B cell (primary cell): Measurements from ENCODE around the gene PRICKLE2. TPM values are rescaled to one million over a fixed set of nuclear protein-coding genes. Genes with fewer than 3 reads are reported as not detected.

Source experiments
- ATAC-seq: fragments of 200-7000 bp; cut with Tn5 transposase; one replicate; pipeline ENCODE4 v1.10.0; 2021; ENCODE audit warnings: low read depth, mild to moderate bottlenecking, moderate number of reproducible peaks, moderate library complexity
- CTCF ChIA-PET: fragments of 350-600 bp; sonication (Branson Sonifier 250); formaldehyde crosslinking; loops from one replicate; lab custom pipeline; 2021; ENCODE audit warnings: antibody characterized with exemption, inconsistent platforms; lab: Charles Lee
- POLR2A ChIA-PET: fragments of 350-600 bp; sonication (Branson Sonifier 250); formaldehyde crosslinking; loops from one replicate; lab custom pipeline; 2021; ENCODE audit warnings: antibody characterized with exemption; lab: Charles Lee
- DNase-seq: peaks from one replicate; pipeline ENCODE4 v3.0.0; 2013
- H2AFZ ChIP-seq: 2 replicates; pipeline ENCODE4 v1.6.1; 2012; ENCODE audit warnings: mild to moderate bottlenecking, low read depth, low read length; ENCODE audit not compliant: insufficient read depth, poor library complexity, severe bottlenecking
- H3K27ac ChIP-seq, 2 donors: 1 replicate in 1 of 2; 2 replicates in 1 of 2; pipeline ENCODE4 v1.5.1; 2012 to 2013; ENCODE audit warnings: low read length in 2 of 2, mild to moderate bottlenecking in 2 of 2, moderate library complexity in 1 of 2
- H3K27me3 ChIP-seq, 4 experiments: fragments of 200-600 bp in 1 of 4; sonication (generic) in 1 of 4; replicated peaks in 1 of 4; 1 replicate in 2 of 4; 2 replicates in 2 of 4; pipeline versions ENCODE4 v1.6.1 to v1.7.0; 2013 to 2016; ENCODE audit warnings: low read length in 3 of 4, mild to moderate bottlenecking in 2 of 4, mixed read lengths in 1 of 4, moderate library complexity in 1 of 4; ENCODE audit not compliant: insufficient read depth in 4 of 4, control insufficient read depth in 3 of 4; ENCODE audit errors: control extremely low read depth in 1 of 4
- H3K36me3 ChIP-seq, 2 experiments: replicated peaks in 1 of 2; 1 replicate in 1 of 2; 2 replicates in 1 of 2; pipeline versions ENCODE4 v1.6.1 to v1.7.1; 2013; ENCODE audit warnings: low read length in 1 of 2; ENCODE audit not compliant: insufficient read depth in 2 of 2, control insufficient read depth in 1 of 2; ENCODE audit errors: control extremely low read depth in 1 of 2, extremely low read depth in 1 of 2
- H3K4me1 ChIP-seq, 2 donors: fragments of 200-600 bp in 1 of 2; sonication (generic) in 1 of 2; 1 replicate in 1 of 2; 2 replicates in 1 of 2; pipeline versions ENCODE4 v1.5.1 to v1.6.1; 2013 to 2017; ENCODE audit warnings: low read length in 2 of 2; ENCODE audit not compliant: control insufficient read depth in 2 of 2, insufficient read depth in 2 of 2
- H3K4me2 ChIP-seq: replicated peaks from 2 replicates; pipeline ENCODE3; 2012; ENCODE audit warnings: mild to moderate bottlenecking, low read depth, low read length; ENCODE audit not compliant: poor library complexity, severe bottlenecking
- H3K4me3 ChIP-seq, 5 experiments: fragments of 200-600 bp in 1 of 5; sonication (generic) in 1 of 5; 1 replicate in 3 of 5; 2 replicates in 2 of 5; pipeline versions ENCODE4 v1.5.1 to v1.7.0; 2011 to 2016; ENCODE audit warnings: low read length in 4 of 5, mild to moderate bottlenecking in 4 of 5, low read depth in 2 of 5, control low read depth in 1 of 5, moderate library complexity in 1 of 5; ENCODE audit not compliant: insufficient read depth in 1 of 5; ENCODE audit errors: control extremely low read depth in 1 of 5, extremely low read depth in 1 of 5
- H3K79me2 ChIP-seq: fragments of 200-600 bp; sonication (generic); one replicate; pipeline ENCODE4 v1.6.0; 2016; ENCODE audit warnings: low read length; ENCODE audit not compliant: control insufficient read depth, insufficient read depth
- H3K9ac ChIP-seq: fragments of 200-600 bp; sonication (generic); 2 replicates; pipeline ENCODE4 v1.6.1; 2017; ENCODE audit warnings: mild to moderate bottlenecking, low read length, moderate library complexity
- H3K9me3 ChIP-seq, 3 donors: one replicate each; pipeline versions ENCODE4 v1.6.1 to v1.7.1; 2013; ENCODE audit warnings: low read length in 2 of 3; ENCODE audit not compliant: control insufficient read depth in 2 of 3, insufficient read depth in 1 of 3; ENCODE audit errors: control extremely low read depth in 1 of 3
- H4K20me1 ChIP-seq: 2 replicates; pipeline ENCODE4 v1.6.0; 2012; ENCODE audit warnings: mild to moderate bottlenecking, low read length; ENCODE audit not compliant: insufficient read depth, control insufficient read depth, poor library complexity, severe bottlenecking
- H3K27ac Mint-ChIP-seq: one replicate; pipeline ENCODE4 v1.8.0; 2021; ENCODE audit warnings: mixed read lengths
- H3K27me3 Mint-ChIP-seq: one replicate; pipeline ENCODE4 v1.8.0; 2021; ENCODE audit warnings: mixed read lengths
- H3K4me1 Mint-ChIP-seq: one replicate; pipeline ENCODE4 v1.8.0; 2021; ENCODE audit warnings: mixed read lengths
- H3K4me3 Mint-ChIP-seq: one replicate; pipeline ENCODE4 v1.8.0; 2021; ENCODE audit warnings: mixed read lengths
- H3K9me3 Mint-ChIP-seq: one replicate; pipeline ENCODE4 v1.8.0; 2022; ENCODE audit warnings: mixed read lengths; ENCODE audit not compliant: insufficient read depth
- CTCF ChIP-seq: fragments of 200-600 bp; IDR thresholded peaks from one replicate; pipeline ENCODE4 v1.8.0; 2022; ENCODE audit warnings: antibody characterized with exemption, mild to moderate bottlenecking
- EZH2 ChIP-seq: IDR thresholded peaks from 2 replicates; pipeline ENCODE4 v1.6.1; 2012; ENCODE audit warnings: borderline replicate concordance, low read depth, mild to moderate bottlenecking, moderate library complexity, low read length; ENCODE audit not compliant: insufficient read depth, poor library complexity, severe bottlenecking
- WGBS: methylation state at CpG from one replicate; pipeline ENCODE4 v1.1.5; 2013; ENCODE audit warnings: missing lambda C conversion rate; ENCODE audit not compliant: insufficient coverage; 5-methylcytosine and 5-hydroxymethylcytosine counted together
- intact Hi-C: fragments of 100-400 bp; cut with micrococcal nuclease; formaldehyde crosslinking; loops from one replicate; pipeline ENCODE4 v1.10.0; 2022
- polyA plus RNA-seq: library from polyadenylated mRNA; depleted of rRNA; stranded (reverse); fragments of >200 nt; gene quantifications from 2 replicates; pipeline ENCODE4 v1.2.3, GENCODE V29; 2012
- total RNA-seq, 2 donors: library from RNA; stranded (reverse); fragments of 120-200 nt in 1 of 2; gene quantifications; 1 replicate in 1 of 2; 2 replicates in 1 of 2; pipeline versions ENCODE4 v1.2.3 to v1.2.4, GENCODE V29; 2013 to 2022

The PRICKLE2 gene
- total and polyA plus RNA-seq, 2 donors (not counting 1 experiment from before 2014, with no cell fraction given): 0.30 to 1.4 TPM

DNA sequence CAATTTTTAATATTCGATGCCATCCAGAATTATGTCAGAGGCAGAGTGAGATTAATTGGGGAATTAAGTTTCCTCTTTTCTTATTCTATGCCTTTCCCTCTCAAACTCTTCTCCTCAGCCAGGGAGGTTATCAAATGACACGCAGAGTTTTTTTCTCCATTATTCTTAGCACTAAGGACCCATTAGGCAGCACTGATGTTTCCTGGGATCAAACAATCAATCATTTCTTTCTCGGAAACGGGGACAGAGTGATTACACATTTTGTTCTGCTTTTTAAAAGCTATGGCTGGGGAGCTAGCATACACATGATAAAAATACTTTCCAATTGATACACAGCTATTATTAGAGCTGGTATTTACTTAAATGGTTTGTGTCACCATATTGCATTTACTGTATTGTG, 166.7 kb downstream of the PRICKLE2 start:
- ChIA-PET CTCF (no interaction called here), POLR2A (no interaction called here)
- H3K27me3 ChIP-seq: no peaks in the 10 kb centered on the region
- no peaks in the 10 kb centered on the region for H3K9me3 ChIP-seq
- no peaks in the 10 kb centered on the region for H3K36me3 ChIP-seq
- no peak for TF ChIP-seq CTCF
- TF ChIP-seq EZH2: no peak
- Mint-ChIP-seq H3K27me3 (peaks cover 16% of the 10 kb centered on the region), H3K9me3 (no peaks in the 10 kb centered on the region), H3K27ac (no peak overlapping the region), H3K4me1 (no peaks in the 10 kb centered on the region), H3K4me3 (no peak overlapping the region)
- no peak overlapping the region for H3K4me3 ChIP-seq
- no peak overlapping the region for H3K4me2 ChIP-seq
- no peak overlapping the region for H2AFZ ChIP-seq
- H3K9ac ChIP-seq: no peak overlapping the region
- no peak for ATAC-seq
- no peaks in the 10 kb centered on the region for H3K79me2 ChIP-seq
- WGBS: 11% methylated on average over 1 of the region's 4 CpGs
- no peak overlapping the region for H3K27ac ChIP-seq
- H4K20me1 ChIP-seq: no peaks in the 10 kb centered on the region
- intact Hi-C loops: no loop called here
- DNase-seq: no peak
- no peaks in the 10 kb centered on the region for H3K4me1 ChIP-seq

DNA sequence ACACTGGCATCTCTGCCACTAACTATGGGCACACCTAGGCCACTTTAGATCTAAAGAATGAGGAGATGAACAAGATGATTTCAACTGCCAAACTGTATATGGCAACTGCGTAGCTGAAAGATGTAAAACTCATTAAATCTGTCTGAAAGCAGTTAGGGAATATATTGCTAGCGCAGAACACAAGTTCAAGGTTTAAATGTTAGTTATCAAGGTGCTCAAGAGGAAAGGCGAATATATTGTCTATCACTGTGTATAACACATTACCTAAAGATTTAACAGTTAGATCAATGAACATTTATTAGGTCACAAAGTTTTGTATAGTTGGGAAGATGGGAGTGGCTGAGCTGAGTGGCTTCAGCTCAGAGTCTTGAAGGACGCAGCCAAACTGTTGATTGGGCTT, 168.0 kb downstream of the PRICKLE2 start:
- H3K4me1 ChIP-seq: no peaks in the 10 kb centered on the region
- no peak for DNase-seq
- peaks cover 16% of the 10 kb centered on the region for H3K27me3 Mint-ChIP-seq
- no peak for ATAC-seq
- H3K79me2 ChIP-seq: no peaks in the 10 kb centered on the region
- H3K4me3 Mint-ChIP-seq: no peak overlapping the region
- intact Hi-C loops: no loop called here
- peaks cover 0 to 3% (median 0%) of the 10 kb centered on the region in 4 experiments for H3K27me3 ChIP-seq
- H2AFZ ChIP-seq: no peak overlapping the region
- WGBS: 100% methylated on average over 1 of the region's 4 CpGs
- H3K27ac Mint-ChIP-seq: no peak overlapping the region
- ChIA-PET CTCF (no interaction called here), POLR2A (no interaction called here)
- no peaks in the 10 kb centered on the region for H3K9me3 ChIP-seq
- no peaks in the 10 kb centered on the region for H4K20me1 ChIP-seq
- H3K27ac ChIP-seq: no peak overlapping the region
- no peak overlapping the region for H3K4me2 ChIP-seq
- no peak overlapping the region for H3K4me3 ChIP-seq
- no peak overlapping the region for H3K9ac ChIP-seq
- H3K9me3 Mint-ChIP-seq: no peaks in the 10 kb centered on the region
- no peaks in the 10 kb centered on the region for H3K4me1 Mint-ChIP-seq
- no peaks in the 10 kb centered on the region for H3K36me3 ChIP-seq
- no peak for TF ChIP-seq CTCF
- TF ChIP-seq EZH2: no peak
